Smooth muscle cell (in vitro differentiated cells): Measurements from ENCODE around the gene KRTAP10-10. TPM values are rescaled to one million over a fixed set of nuclear protein-coding genes. Genes with fewer than 3 reads are reported as not detected.

Source experiments
- DNase-seq: peaks from one replicate; lab custom pipeline; 2025; ENCODE audit not compliant: unreplicated experiment; lab: John Stamatoyannopoulos, UW
- H2AFZ ChIP-seq: fragments of 200-600 bp; sonication (generic); 2 replicates; pipeline ENCODE4 v1.6.0; 2016; ENCODE audit warnings: antibody characterized with exemption, low read depth, mild to moderate bottlenecking
- H3F3A ChIP-seq: fragments of 200-600 bp; sonication (generic); 2 replicates; pipeline ENCODE4 v1.6.0; 2017; ENCODE audit warnings: antibody characterized with exemption, low read depth
- H3K27ac ChIP-seq: fragments of 200-600 bp; sonication (generic); 2 replicates; pipeline ENCODE4 v1.5.1; 2016; ENCODE audit warnings: low read depth, mild to moderate bottlenecking
- H3K27me3 ChIP-seq: fragments of 200-600 bp; sonication (generic); 2 replicates; pipeline ENCODE4 v1.6.1; 2016; ENCODE audit warnings: low read depth, mild to moderate bottlenecking
- H3K36me3 ChIP-seq: fragments of 200-600 bp; sonication (generic); 2 replicates; pipeline ENCODE4 v1.5.1; 2016; ENCODE audit warnings: low read depth
- H3K4me1 ChIP-seq: fragments of 200-600 bp; sonication (generic); 2 replicates; pipeline ENCODE4 v1.5.1; 2016; ENCODE audit warnings: low read depth
- H3K4me2 ChIP-seq: fragments of 200-600 bp; sonication (generic); 2 replicates; pipeline ENCODE4 v1.6.0; 2016; ENCODE audit warnings: mild to moderate bottlenecking
- H3K4me3 ChIP-seq: fragments of 200-600 bp; sonication (generic); 2 replicates; pipeline ENCODE4 v1.5.1; 2016; ENCODE audit warnings: mild to moderate bottlenecking
- H3K79me2 ChIP-seq: fragments of 200-600 bp; sonication (generic); 2 replicates; pipeline ENCODE4 v1.6.0; 2016; ENCODE audit warnings: low read depth, mild to moderate bottlenecking
- H3K9ac ChIP-seq: fragments of 200-600 bp; sonication (generic); 2 replicates; pipeline ENCODE4 v1.6.0; 2016; ENCODE audit warnings: low read depth
- H3K9me3 ChIP-seq: fragments of 200-600 bp; sonication (generic); replicated peaks from 2 replicates; pipeline ENCODE4 v1.5.1; 2016; ENCODE audit warnings: low read depth
- H4K20me1 ChIP-seq: fragments of 200-600 bp; sonication (generic); 2 replicates; pipeline ENCODE4 v1.6.0; 2016; ENCODE audit warnings: low read depth
- CTCF ChIP-seq: fragments of 200-600 bp; sonication (generic); IDR thresholded peaks from 2 replicates; pipeline ENCODE4 v1.5.1; 2017; ENCODE audit warnings: borderline replicate concordance, mild to moderate bottlenecking, antibody characterized with exemption; ENCODE audit not compliant: insufficient read depth, poor library complexity, severe bottlenecking
- WGBS: methylation state at CpG from one replicate; pipeline ENCODE4 v1.1.7; 2016; ENCODE audit warnings: low lambda C conversion rate; 5-methylcytosine and 5-hydroxymethylcytosine counted together
- polyA plus RNA-seq: library from polyadenylated mRNA; unstranded; fragments of >200 nt; fragmentation: Nextera tagmentation; extraction: Ambion mirVana; gene quantifications from 2 replicates; pipeline ENCODE4 v1.2.1, GENCODE V29; 2016
- total RNA-seq: library from RNA; depleted of rRNA; stranded (reverse); fragments of >200 nt; gene quantifications from 2 replicates; pipeline ENCODE4 v1.2.3, GENCODE V29; 2014

The KRTAP10-10 gene
- total and polyA plus RNA-seq, 2 experiments from 2014 or later, result not detected

- Histone ChIP-seq H3K36me3 (no peaks in the 10 kb centered on the region), H2AFZ (no peak overlapping the region), H3K4me1 (no peaks in the 10 kb centered on the region), H3F3A (no peaks in the 10 kb centered on the region), H3K79me2 (no peaks in the 10 kb centered on the region), H3K4me3 (no peak overlapping the region), H4K20me1 (no peaks in the 10 kb centered on the region), H3K9ac (no peak overlapping the region), H3K9me3 (no peaks in the 10 kb centered on the region), H3K4me2 (no peak overlapping the region), H3K27ac (no peak overlapping the region), H3K27me3 (no peaks in the 10 kb centered on the region)
- DNase-seq, result no peak
- WGBS, result 87% methylated on average over 6 of the region's 6 CpGs
- no peak for TF ChIP-seq CTCF
Measured at GRCh38 chr21:44619886-44620285, 17.3 kb upstream of the KRTAP10-10 start.

GRCh38 chr21:44623575-44623974 is 13.6 kb upstream of the KRTAP10-10 start:
- H3F3A ChIP-seq, result no peaks in the 10 kb centered on the region
- H3K36me3 ChIP-seq, result no peaks in the 10 kb centered on the region
- DNase-seq, result no peak
- H3K4me1 ChIP-seq, result no peaks in the 10 kb centered on the region
- H3K79me2 ChIP-seq, result no peaks in the 10 kb centered on the region
- no peak overlapping the region for H2AFZ ChIP-seq
- no peak overlapping the region for H3K4me3 ChIP-seq
- no peak for TF ChIP-seq CTCF
- no peak overlapping the region for H3K27ac ChIP-seq
- H4K20me1 ChIP-seq, result no peaks in the 10 kb centered on the region
- H3K4me2 ChIP-seq, result no peak overlapping the region
- no peaks in the 10 kb centered on the region for H3K9me3 ChIP-seq
- H3K27me3 ChIP-seq, result no peaks in the 10 kb centered on the region
- no peak overlapping the region for H3K9ac ChIP-seq

- Histone ChIP-seq H3K27ac (no peak overlapping the region), H2AFZ (no peak overlapping the region), H3K4me3 (no peak overlapping the region), H4K20me1 (no peaks in the 10 kb centered on the region), H3K79me2 (no peaks in the 10 kb centered on the region), H3K36me3 (no peaks in the 10 kb centered on the region), H3K4me1 (no peaks in the 10 kb centered on the region), H3K27me3 (no peaks in the 10 kb centered on the region), H3K9me3 (no peaks in the 10 kb centered on the region), H3F3A (no peaks in the 10 kb centered on the region), H3K4me2 (no peak overlapping the region), H3K9ac (no peak overlapping the region)
- no peak for DNase-seq
- no peak for TF ChIP-seq CTCF
- WGBS, result 98% methylated on average over 7 of the region's 7 CpGs
Measured at GRCh38 chr21:44625756-44626155, 11.4 kb upstream of the KRTAP10-10 start.

GRCh38 chr21:44626262-44626661 is 10.9 kb upstream of the KRTAP10-10 start:
- WGBS, result 93% methylated on average over 10 of the region's 10 CpGs
- no peak overlapping the region for H2AFZ ChIP-seq
- H3K9ac ChIP-seq, result no peak overlapping the region
- no peaks in the 10 kb centered on the region for H3K79me2 ChIP-seq
- H3K4me1 ChIP-seq, result no peaks in the 10 kb centered on the region
- no peaks in the 10 kb centered on the region for H4K20me1 ChIP-seq
- no peak overlapping the region for H3K4me3 ChIP-seq
- H3K36me3 ChIP-seq, result no peaks in the 10 kb centered on the region
- H3K27ac ChIP-seq, result no peak overlapping the region
- H3K9me3 ChIP-seq, result no peaks in the 10 kb centered on the region
- TF ChIP-seq CTCF, result no peak
- no peak overlapping the region for H3K4me2 ChIP-seq
- no peak for DNase-seq
- H3F3A ChIP-seq, result no peaks in the 10 kb centered on the region
- H3K27me3 ChIP-seq, result no peaks in the 10 kb centered on the region
